ENCODE data around the gene LMOD3.
A peak's percentile ranks its signal among the peaks of the same experiment; 100 is the strongest.

LMOD3 gene

DNA sequence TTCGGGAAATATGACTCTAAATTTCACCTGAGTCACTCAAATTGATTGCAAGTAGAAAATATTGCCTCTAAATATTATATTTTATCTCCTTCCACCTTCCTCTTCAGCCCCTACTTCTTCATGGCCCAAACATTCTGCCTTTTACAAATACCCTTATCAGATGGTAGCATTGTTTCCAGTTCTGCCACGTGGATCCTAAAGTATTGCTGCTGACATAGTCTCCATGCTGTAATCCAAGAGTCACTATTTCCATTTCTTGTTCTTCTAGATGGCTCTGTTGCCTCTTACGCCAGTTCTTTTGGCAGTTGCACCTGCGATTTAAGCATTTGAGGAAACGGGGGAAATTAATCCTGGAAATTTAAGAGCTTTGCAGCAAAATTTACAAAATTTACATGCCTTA lies 13.6 kb downstream of the LMOD3 start:
- H3K27ac ChIP-seq: no peak overlapping the region
- no peak for TF ChIP-seq POLR2AphosphoS5 (IDR thresholded peaks at IDR 0.05; ENCODE audit: borderline replicate concordance, low read depth, low read length)
- no peak for TF ChIP-seq FOXP2 (optimal IDR thresholded peaks at IDR 0.05; ENCODE audit: control extremely low read depth, extremely low read length, insufficient read depth)
- no peak for TF ChIP-seq EZH2 (IDR thresholded peaks at IDR 0.05)

GRCh38 chr3:69107841-69108240 lies 14.6 kb downstream of the LMOD3 start:
- H3K27ac ChIP-seq: no peak overlapping the region
- H3K9me3 ChIP-seq (ENCODE audit: low read depth, low read length): no peaks in the 10 kb centered on the region
- no peak for TF ChIP-seq FOXP2 (optimal IDR thresholded peaks at IDR 0.05; ENCODE audit: control extremely low read depth, extremely low read length, insufficient read depth)
- no peak for TF ChIP-seq EZH2 (IDR thresholded peaks at IDR 0.05)
- TF ChIP-seq POLR2AphosphoS5 (IDR thresholded peaks at IDR 0.05; ENCODE audit: borderline replicate concordance, low read depth, low read length): no peak
- no peak overlapping the region for H3K9ac ChIP-seq (ENCODE audit: insufficient read length)
- no peaks in the 10 kb centered on the region for H3K36me3 ChIP-seq (ENCODE audit: insufficient read depth, low read length)
- DNase-seq (ENCODE audit: low read depth, low spot score): no peak
- H3K4me3 ChIP-seq: no peak overlapping the region

More for the DNA sequence above, 13.6 kb downstream of the LMOD3 start:
- no peaks in the 10 kb centered on the region for H3K9me3 ChIP-seq (ENCODE audit: low read depth, low read length)
- no peak overlapping the region for H3K4me3 ChIP-seq
- DNase-seq (ENCODE audit: low read depth, low spot score): no peak
- H3K36me3 ChIP-seq (ENCODE audit: insufficient read depth, low read length): no peaks in the 10 kb centered on the region
- H3K9ac ChIP-seq (ENCODE audit: insufficient read length): no peak overlapping the region

DNA sequence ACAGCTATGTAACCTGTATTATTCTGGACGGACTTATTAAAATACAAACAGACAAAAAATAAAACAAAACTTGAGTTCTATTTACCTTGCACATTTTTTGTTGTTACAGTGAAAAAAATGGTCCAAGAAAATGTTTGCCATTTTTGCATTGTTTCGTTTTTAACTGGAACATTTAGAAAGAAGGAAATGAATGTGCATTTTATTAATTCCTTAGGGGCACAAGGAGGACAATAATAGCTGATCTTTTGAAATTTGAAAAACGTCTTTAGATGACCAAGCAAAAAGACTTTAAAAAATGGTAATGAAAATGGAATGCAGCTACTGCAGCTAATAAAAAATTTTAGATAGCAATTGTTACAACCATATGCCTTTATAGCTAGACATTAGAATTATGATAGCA lies 17.1 kb downstream of the LMOD3 start:
- peak overlapping the region; percentile 31; the same call in 1 of the 2 replicates for H3K27ac ChIP-seq
- TF ChIP-seq EZH2 (IDR thresholded peaks at IDR 0.05) (no peak), FOXP2 (optimal IDR thresholded peaks at IDR 0.05; ENCODE audit: control extremely low read depth, extremely low read length, insufficient read depth) (no peak), POLR2AphosphoS5 (IDR thresholded peaks at IDR 0.05; ENCODE audit: borderline replicate concordance, low read depth, low read length) (no peak)

GRCh38 chr3:69104586-69104985 lies 17.8 kb downstream of the LMOD3 start:
- H3K4me3 ChIP-seq: no peak overlapping the region
- H3K9me3 ChIP-seq (ENCODE audit: low read depth, low read length): no peaks in the 10 kb centered on the region
- TF ChIP-seq POLR2AphosphoS5 (IDR thresholded peaks at IDR 0.05; ENCODE audit: borderline replicate concordance, low read depth, low read length) (no peak), EZH2 (IDR thresholded peaks at IDR 0.05) (no peak), FOXP2 (optimal IDR thresholded peaks at IDR 0.05; ENCODE audit: control extremely low read depth, extremely low read length, insufficient read depth) (no peak)
- no peak overlapping the region for H3K27ac ChIP-seq
- DNase-seq (ENCODE audit: low read depth, low spot score): no peak
- H3K36me3 ChIP-seq (ENCODE audit: insufficient read depth, low read length): no peaks in the 10 kb centered on the region
- no peak overlapping the region for H3K9ac ChIP-seq (ENCODE audit: insufficient read length)

More for the DNA sequence above, 17.1 kb downstream of the LMOD3 start:
- H3K4me3 ChIP-seq: no peak overlapping the region
- no peak overlapping the region for H3K9ac ChIP-seq (ENCODE audit: insufficient read length)
- no peak for DNase-seq (ENCODE audit: low read depth, low spot score)
- no peaks in the 10 kb centered on the region for H3K9me3 ChIP-seq (ENCODE audit: low read depth, low read length)
- H3K36me3 ChIP-seq (ENCODE audit: insufficient read depth, low read length): no peaks in the 10 kb centered on the region

DNA sequence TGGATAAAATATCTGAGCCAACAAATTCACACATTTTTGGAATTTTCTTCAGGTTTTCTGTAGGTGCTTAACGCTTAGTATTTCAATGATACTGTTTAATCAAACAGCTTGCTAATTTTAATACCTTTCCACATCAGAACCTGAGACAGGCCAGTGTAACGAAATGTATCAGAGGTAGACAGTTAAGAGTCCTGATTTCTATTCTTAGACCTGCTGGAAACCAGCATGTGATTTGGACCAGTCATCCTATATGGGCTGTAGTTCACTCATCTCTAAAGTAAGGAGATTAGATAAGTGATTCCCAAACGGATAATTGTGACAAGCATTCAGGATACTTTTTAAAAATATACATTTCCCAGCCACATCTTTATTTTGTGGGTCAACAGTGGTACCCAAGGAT lies 19.3 kb downstream of the LMOD3 start:
- H3K9me3 ChIP-seq (ENCODE audit: low read depth, low read length): no peaks in the 10 kb centered on the region
- H3K36me3 ChIP-seq (ENCODE audit: insufficient read depth, low read length): no peaks in the 10 kb centered on the region

DNA sequence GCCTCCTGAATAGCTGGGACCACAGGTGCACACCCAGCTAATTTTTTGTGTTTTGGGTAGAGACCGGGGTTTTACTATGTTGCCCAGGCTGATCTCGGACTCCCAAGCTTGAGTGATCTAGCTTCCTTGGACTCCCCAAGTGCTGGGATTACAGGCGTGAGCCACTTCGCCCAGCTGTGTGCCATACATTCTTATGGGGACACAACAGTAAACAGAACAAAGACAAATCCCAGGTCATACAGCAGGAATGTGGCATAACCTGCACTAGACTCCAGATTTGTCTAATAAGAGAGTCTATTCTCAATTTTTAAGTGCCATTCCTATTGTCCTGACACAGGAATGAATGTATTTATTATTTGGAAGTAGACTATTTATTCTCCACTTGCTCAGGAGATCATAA lies 20.0 kb downstream of the LMOD3 start:
- Histone ChIP-seq H3K9ac (ENCODE audit: insufficient read length) (no peak overlapping the region), H3K27ac (no peak overlapping the region), H3K9me3 (ENCODE audit: low read depth, low read length) (no peaks in the 10 kb centered on the region), H3K4me3 (no peak overlapping the region), H3K36me3 (ENCODE audit: insufficient read depth, low read length) (no peaks in the 10 kb centered on the region)
- no peak for TF ChIP-seq POLR2AphosphoS5 (IDR thresholded peaks at IDR 0.05; ENCODE audit: borderline replicate concordance, low read depth, low read length)
- TF ChIP-seq FOXP2 (optimal IDR thresholded peaks at IDR 0.05; ENCODE audit: control extremely low read depth, extremely low read length, insufficient read depth): no peak
- DNase-seq (ENCODE audit: low read depth, low spot score): no peak

More for the DNA sequence above, 19.3 kb downstream of the LMOD3 start:
- H3K9ac ChIP-seq (ENCODE audit: insufficient read length): no peak overlapping the region
- H3K27ac ChIP-seq: no peak overlapping the region
- DNase-seq (ENCODE audit: low read depth, low spot score): no peak
- no peak overlapping the region for H3K4me3 ChIP-seq
- no peak for TF ChIP-seq FOXP2 (optimal IDR thresholded peaks at IDR 0.05; ENCODE audit: control extremely low read depth, extremely low read length, insufficient read depth)
- TF ChIP-seq POLR2AphosphoS5 (IDR thresholded peaks at IDR 0.05; ENCODE audit: borderline replicate concordance, low read depth, low read length): no peak
- no peak for TF ChIP-seq EZH2 (IDR thresholded peaks at IDR 0.05)

- no peak for TF ChIP-seq FOXP2 (optimal IDR thresholded peaks at IDR 0.05; ENCODE audit: control extremely low read depth, extremely low read length, insufficient read depth)
- TF ChIP-seq POLR2AphosphoS5 (IDR thresholded peaks at IDR 0.05; ENCODE audit: borderline replicate concordance, low read depth, low read length): no peak
- no peak for TF ChIP-seq EZH2 (IDR thresholded peaks at IDR 0.05)
- Histone ChIP-seq H3K36me3 (ENCODE audit: insufficient read depth, low read length) (no peaks in the 10 kb centered on the region), H3K9ac (ENCODE audit: insufficient read length) (no peak overlapping the region), H3K27ac (no peak overlapping the region), H3K4me3 (no peak overlapping the region), H3K9me3 (ENCODE audit: low read depth, low read length) (no peaks in the 10 kb centered on the region)
- no peak for DNase-seq (ENCODE audit: low read depth, low spot score)
Measured at GRCh38 chr3:69099576-69099975, 22.8 kb downstream of the LMOD3 start.

- no peak for TF ChIP-seq POLR2AphosphoS5 (IDR thresholded peaks at IDR 0.05; ENCODE audit: borderline replicate concordance, low read depth, low read length)
- no peak for TF ChIP-seq EZH2 (IDR thresholded peaks at IDR 0.05)
- no peak for TF ChIP-seq FOXP2 (optimal IDR thresholded peaks at IDR 0.05; ENCODE audit: control extremely low read depth, extremely low read length, insufficient read depth)
- no peak for DNase-seq (ENCODE audit: low read depth, low spot score)
- no peaks in the 10 kb centered on the region for H3K36me3 ChIP-seq (ENCODE audit: insufficient read depth, low read length)
- no peaks in the 10 kb centered on the region for H3K9me3 ChIP-seq (ENCODE audit: low read depth, low read length)
- H3K4me3 ChIP-seq: no peak overlapping the region
- no peak overlapping the region for H3K9ac ChIP-seq (ENCODE audit: insufficient read length)
- H3K27ac ChIP-seq: no peak overlapping the region
Measured at GRCh38 chr3:69097407-69098086, 24.8 kb downstream of the LMOD3 start.

DNA sequence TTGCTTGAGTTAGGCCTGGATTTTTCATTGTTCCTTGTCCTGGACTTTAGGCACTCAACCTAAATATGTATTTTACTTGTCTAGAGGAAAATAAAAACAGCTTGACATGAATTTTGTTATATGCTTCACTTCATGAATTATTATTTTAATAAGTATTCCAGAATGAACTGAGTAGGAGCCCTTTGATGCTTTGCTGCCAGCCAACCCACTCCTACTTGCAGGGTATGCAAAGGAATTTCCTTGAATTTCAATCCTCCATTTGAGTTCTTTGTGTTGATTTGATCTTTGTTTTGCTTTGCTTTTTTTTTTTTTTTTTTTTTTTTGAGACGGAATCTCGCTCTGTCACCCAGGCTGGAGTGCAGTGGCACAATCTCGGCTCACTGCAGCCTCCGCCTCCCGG lies 26.1 kb downstream of the LMOD3 start:
- Histone ChIP-seq H3K4me3 (no peak overlapping the region), H3K9me3 (ENCODE audit: low read depth, low read length) (no peaks in the 10 kb centered on the region), H3K9ac (ENCODE audit: insufficient read length) (no peak overlapping the region), H3K36me3 (ENCODE audit: insufficient read depth, low read length) (no peaks in the 10 kb centered on the region), H3K27ac (no peak overlapping the region)
- no peak for TF ChIP-seq POLR2AphosphoS5 (IDR thresholded peaks at IDR 0.05; ENCODE audit: borderline replicate concordance, low read depth, low read length)
- TF ChIP-seq EZH2 (IDR thresholded peaks at IDR 0.05): no peak
- no peak for TF ChIP-seq FOXP2 (optimal IDR thresholded peaks at IDR 0.05; ENCODE audit: control extremely low read depth, extremely low read length, insufficient read depth)
- no peak for DNase-seq (ENCODE audit: low read depth, low spot score)

Data from SK-N-MC (cell line).